SK-N-SH treated with all-trans-retinoic acid at 6 μM for 48 hours (cell line): ENCODE measurements around the gene MSLN.

Source experiments
- ATAC-seq: fragments of 200-7000 bp; cut with Tn5 transposase; 3 replicates; pipeline ENCODE4 v1.9.1; 2020; ENCODE audit warnings: mild to moderate bottlenecking, moderate library complexity
- BACH2 ChIP-seq: fragments of 250-450 bp; sonication (Bioruptor Pico); IDR thresholded peaks from 2 replicates; pipeline ENCODE4 v1.9.0; 2021; ENCODE audit warnings: mild to moderate bottlenecking, borderline replicate concordance
- CREB5 ChIP-seq: fragments of 250-450 bp; sonication (Bioruptor Pico); IDR thresholded peaks from 2 replicates; pipeline ENCODE4 v1.5.1; 2020; ENCODE audit warnings: low read depth, mild to moderate bottlenecking, moderate library complexity
- CSDC2 ChIP-seq: fragments of 250-450 bp; sonication (Bioruptor Pico); IDR thresholded peaks from 2 replicates; pipeline ENCODE4 v1.5.0; 2020; ENCODE audit warnings: mild to moderate bottlenecking, moderate library complexity
- CSRNP3 ChIP-seq: fragments of 250-450 bp; sonication (Bioruptor Pico); IDR thresholded peaks from 2 replicates; pipeline ENCODE4 v1.5.1; 2021; ENCODE audit warnings: mild to moderate bottlenecking, moderate library complexity
- ESRRG ChIP-seq: fragments of 250-450 bp; sonication (Bioruptor Pico); IDR thresholded peaks from 2 replicates; pipeline ENCODE4 v1.6.1; 2021; ENCODE audit warnings: mild to moderate bottlenecking
- GLIS3 ChIP-seq: fragments of 250-450 bp; sonication (Bioruptor Pico); IDR thresholded peaks from 2 replicates; pipeline ENCODE4 v1.5.0; 2020; ENCODE audit warnings: mild to moderate bottlenecking, moderate library complexity
- ISL1 ChIP-seq: fragments of 250-450 bp; sonication (Bioruptor Pico); IDR thresholded peaks from 2 replicates; pipeline ENCODE4 v2.1.2; 2022; ENCODE audit warnings: mild to moderate bottlenecking, moderate library complexity
- OSR1 ChIP-seq: fragments of 250-450 bp; sonication (Bioruptor Pico); IDR thresholded peaks from 2 replicates; pipeline ENCODE4 v1.8.0; 2022; ENCODE audit warnings: moderate library complexity, mild to moderate bottlenecking, inconsistent platforms
- PATZ1 ChIP-seq: fragments of 250-450 bp; sonication (Bioruptor Pico); IDR thresholded peaks from 2 replicates; pipeline ENCODE4 v1.8.0; 2020; ENCODE audit warnings: mild to moderate bottlenecking, moderate library complexity, borderline replicate concordance
- PPARA ChIP-seq: fragments of 250-450 bp; sonication (Bioruptor Pico); IDR thresholded peaks from 2 replicates; pipeline ENCODE4 v1.5.0; 2020; ENCODE audit warnings: mild to moderate bottlenecking, borderline replicate concordance
- RARB ChIP-seq: fragments of 250-450 bp; sonication (Bioruptor Pico); IDR thresholded peaks from 2 replicates; pipeline ENCODE4 v1.8.0; 2021; ENCODE audit warnings: mild to moderate bottlenecking, moderate library complexity
- SNAI2 ChIP-seq: fragments of 250-450 bp; sonication (Bioruptor Pico); IDR thresholded peaks from 2 replicates; pipeline ENCODE4 v1.5.0; 2020; ENCODE audit warnings: mild to moderate bottlenecking, moderate library complexity
- TOX ChIP-seq: fragments of 250-450 bp; sonication (Bioruptor Pico); IDR thresholded peaks from 2 replicates; pipeline ENCODE4 v1.8.0; 2021; ENCODE audit warnings: mild to moderate bottlenecking, moderate library complexity, borderline replicate concordance
- TSHZ2 ChIP-seq: fragments of 250-450 bp; sonication (Bioruptor Pico); IDR thresholded peaks from 2 replicates; pipeline ENCODE4 v1.5.0; 2020; ENCODE audit warnings: mild to moderate bottlenecking, moderate library complexity
- ZC3H10 ChIP-seq: fragments of 250-450 bp; sonication (Bioruptor Pico); IDR thresholded peaks from 2 replicates; pipeline ENCODE4 v1.5.1; 2021; ENCODE audit warnings: mild to moderate bottlenecking, moderate library complexity
- ZFP3 ChIP-seq: fragments of 250-450 bp; sonication (Bioruptor Pico); IDR thresholded peaks from 2 replicates; pipeline ENCODE4 v1.5.0; 2020; ENCODE audit warnings: mild to moderate bottlenecking, moderate library complexity
- ZFP30 ChIP-seq: fragments of 450-650 bp; formaldehyde crosslinking; IDR thresholded peaks from 2 replicates; pipeline ENCODE4 v1.5.0; 2022; ENCODE audit warnings: mild to moderate bottlenecking, moderate library complexity
- ZNF565 ChIP-seq: fragments of 450-650 bp; formaldehyde crosslinking; conservative IDR thresholded peaks from 2 replicates; pipeline ENCODE4 v1.5.0; 2020; ENCODE audit warnings: low read depth, mild to moderate bottlenecking, moderate library complexity
- ZNF70 ChIP-seq: fragments of 450-650 bp; formaldehyde crosslinking; IDR thresholded peaks from 2 replicates; pipeline ENCODE4 v1.5.0; 2020; ENCODE audit warnings: mild to moderate bottlenecking, moderate library complexity

Gene MSLN

GRCh38 chr16:733382-734207 is 26.9 kb upstream of the MSLN start:
- peak; percentile 42 for ATAC-seq
- TF ChIP-seq OSR1 (no peak), ZNF565 (CRISPR knock-in tag) (no peak)
- TF ChIP-seq, all 23 proteins: peak for 0

GRCh38 chr16:734208-734980 is 26.1 kb upstream of the MSLN start:
- TF ChIP-seq ZC3H10 (CRISPR knock-in tag) (no peak), PATZ1 (no peak), ESRRG (no peak)

GRCh38 chr16:734981-735881 is 25.3 kb upstream of the MSLN start:
- TF ChIP-seq PPARA = no peak
- no peak for TF ChIP-seq BACH2 (CRISPR knock-in tag)
- no peak for TF ChIP-seq ZNF70 (CRISPR knock-in tag)
- TF ChIP-seq ISL1 (CRISPR knock-in tag) = no peak
- no peak for TF ChIP-seq TOX (CRISPR knock-in tag)
- TF ChIP-seq GLIS3 (CRISPR knock-in tag) = no peak
- no peak for TF ChIP-seq TSHZ2 (CRISPR knock-in tag)
- TF ChIP-seq ESRRG = no peak
- no peak for TF ChIP-seq RARB (CRISPR knock-in tag)
- no peak for TF ChIP-seq ZC3H10 (CRISPR knock-in tag)
- no peak for TF ChIP-seq ZFP3 (CRISPR knock-in tag)
- no peak for TF ChIP-seq CSDC2
- no peak for TF ChIP-seq PATZ1
- no peak for TF ChIP-seq ZNF565 (CRISPR knock-in tag)
- no peak for TF ChIP-seq ZFP30 (CRISPR knock-in tag)
- no peak for TF ChIP-seq CSRNP3 (CRISPR knock-in tag)
- no peak for TF ChIP-seq SNAI2
- TF ChIP-seq CREB5 = no peak
- TF ChIP-seq OSR1 = no peak
- TF ChIP-seq, all 23 proteins: peak for 0
- no peak for ATAC-seq

More at GRCh38 chr16:734208-734980, 26.1 kb upstream of the MSLN start:
- ATAC-seq = no peak
